GM19468 (cell line): ENCODE data around the gene BRIX1.
A peak's percentile ranks its signal among the peaks of the same experiment; 100 is the strongest.
"Not testable (repeated sequence)": the region's sequence is repeated elsewhere in the genome, so short reads cannot be mapped to it uniquely, and the experiment has no call there.

Source experiments
- ATAC-seq: cut with Tn5 transposase; IDR thresholded peaks from one replicate; pipeline ENCODE4 v1.9.1; 2021; ENCODE audit warnings: mild to moderate bottlenecking, moderate library complexity, moderate number of reproducible peaks; ENCODE audit not compliant: unreplicated experiment; ENCODE audit errors: extremely low read depth

BRIX1 gene

DNA sequence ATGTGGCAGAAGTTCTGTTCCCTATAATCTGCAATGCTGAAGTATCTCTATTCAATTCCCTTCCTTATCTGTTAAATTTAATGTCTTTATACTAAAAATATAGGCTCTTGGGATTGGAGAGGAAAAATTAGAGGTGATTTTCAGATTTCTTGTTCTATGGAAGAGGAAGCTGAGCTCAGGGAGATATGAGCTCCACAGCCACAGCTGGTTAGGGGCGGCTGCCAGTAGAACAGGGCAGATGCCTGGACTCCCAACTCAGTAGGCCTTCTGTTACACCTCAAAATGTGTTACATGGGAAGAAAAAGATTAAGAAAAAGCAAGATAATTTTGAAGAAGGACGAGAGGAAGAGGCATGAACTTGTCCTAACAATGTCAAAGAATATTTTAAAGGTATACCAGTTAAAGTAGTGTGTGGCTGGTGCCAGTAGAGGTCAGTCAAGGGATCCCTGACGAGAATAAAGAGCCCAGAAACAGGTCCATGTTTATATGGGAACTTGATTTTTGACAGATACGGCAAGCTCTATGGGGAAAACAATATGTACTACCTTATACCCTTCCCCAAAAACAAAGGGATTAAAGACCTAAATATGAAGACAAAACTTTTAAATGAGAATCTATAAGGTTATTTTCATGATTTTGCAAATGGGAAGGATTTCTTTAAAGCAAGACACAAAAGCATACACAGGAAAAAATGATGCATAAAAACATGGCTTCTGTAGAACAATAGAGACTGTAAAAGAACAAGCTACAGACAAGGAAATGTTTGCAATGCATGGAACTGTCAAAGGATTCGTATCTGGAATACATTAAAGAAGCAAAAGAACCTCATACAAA lies 42.6 kb downstream of the BRIX1 start:
- ATAC-seq: no peak

DNA sequence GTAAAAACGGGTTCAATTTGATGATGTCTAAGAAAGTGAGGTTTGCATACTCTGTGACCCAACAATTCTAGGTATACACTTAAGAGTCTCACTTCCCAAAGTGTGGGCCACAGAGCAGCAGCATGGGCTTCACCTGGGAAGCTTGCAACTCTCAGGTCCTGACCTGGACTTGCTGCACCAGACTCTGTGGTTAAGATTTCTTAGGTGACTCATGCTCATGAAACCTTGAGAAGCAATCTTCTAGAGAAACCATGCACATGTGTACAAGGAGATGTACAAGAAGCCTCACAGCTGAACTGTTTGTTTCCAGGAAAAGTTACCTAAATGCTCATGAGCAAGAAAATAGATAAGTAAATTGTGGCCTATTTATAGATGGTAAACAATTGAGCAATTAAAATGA lies 43.8 kb downstream of the BRIX1 start:
- ATAC-seq: peak; percentile 79

DNA sequence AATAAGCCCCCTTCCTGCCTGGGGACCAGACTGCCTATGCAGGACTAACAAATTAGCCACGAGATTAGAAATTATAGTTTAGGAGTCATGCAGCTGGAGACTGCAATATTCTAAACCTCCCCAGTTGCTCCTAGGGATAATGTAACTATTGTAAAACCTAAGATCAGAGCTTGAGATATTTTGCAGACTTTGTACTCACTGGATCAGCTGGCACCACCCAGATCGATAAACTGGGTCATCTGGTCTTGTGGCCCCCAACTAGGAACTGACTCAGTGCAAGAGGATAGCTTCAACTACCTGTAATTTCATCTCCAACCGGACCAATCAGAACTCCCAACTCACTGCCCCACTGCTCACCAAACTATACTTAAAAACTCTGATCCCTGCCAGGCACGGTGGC lies 52.0 kb downstream of the BRIX1 start:
- no peak for ATAC-seq

DNA sequence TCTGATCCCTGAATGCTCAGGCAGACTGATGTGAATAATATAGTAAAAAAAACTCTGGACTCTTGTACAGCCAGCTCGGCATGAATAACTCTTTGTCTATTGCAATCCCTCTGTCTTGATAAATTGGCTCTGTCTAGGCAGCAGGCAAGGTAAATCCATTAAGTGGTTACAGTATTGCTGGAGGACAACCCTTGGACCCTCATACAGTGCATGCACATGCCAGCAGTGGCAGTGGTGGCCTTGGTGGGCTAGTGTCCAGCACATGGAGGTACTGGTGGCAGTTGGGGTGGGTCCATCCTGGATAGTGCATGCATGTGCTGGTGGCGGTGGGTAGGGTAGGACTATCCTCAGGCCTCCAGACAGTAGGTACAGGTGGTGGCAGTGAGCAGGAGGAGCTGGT lies 52.7 kb downstream of the BRIX1 start:
- no peak for ATAC-seq

DNA sequence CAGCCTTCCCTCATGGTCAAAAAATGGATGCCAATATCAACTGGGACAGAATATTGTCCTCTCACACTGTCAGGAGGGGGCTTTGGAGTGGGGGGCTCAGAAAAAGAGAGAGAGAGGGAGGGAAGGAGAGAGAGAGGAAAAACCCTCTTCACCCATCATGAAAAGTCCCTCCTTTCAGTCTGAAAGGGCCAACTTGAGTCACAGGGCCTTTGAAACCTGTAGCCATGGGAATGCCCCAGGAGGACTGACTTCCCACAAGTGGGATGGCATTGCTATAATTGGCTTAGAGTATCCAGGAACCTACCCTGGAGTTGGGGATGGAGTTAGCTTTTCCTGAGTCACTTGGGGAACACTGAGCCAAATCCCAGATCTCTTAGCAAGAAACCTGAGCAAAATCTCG lies 55.0 kb downstream of the BRIX1 start:
- ATAC-seq: no peak

DNA sequence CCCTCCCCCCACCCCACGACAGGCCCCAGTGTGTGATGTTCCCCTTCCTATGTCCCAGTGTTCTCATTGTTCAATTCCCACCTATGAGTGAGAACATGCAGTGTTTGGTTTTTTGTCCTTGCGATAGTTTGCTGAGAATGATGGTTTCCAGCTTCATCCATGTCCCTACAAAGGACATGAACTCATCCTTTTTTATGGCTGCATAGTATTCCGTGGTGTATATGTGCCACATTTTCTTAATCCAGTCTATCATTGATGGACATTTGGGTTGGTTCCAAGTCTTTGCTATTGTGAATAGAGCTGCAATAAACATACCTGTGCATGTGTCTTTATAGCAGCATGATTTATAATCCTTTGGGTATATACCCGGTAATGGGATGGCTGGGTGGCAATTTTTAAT lies 56.1 kb downstream of the BRIX1 start:
- not testable (repeated sequence) for ATAC-seq
